ENCODE measurements around the gene STK38L.

STK38L gene

DNA sequence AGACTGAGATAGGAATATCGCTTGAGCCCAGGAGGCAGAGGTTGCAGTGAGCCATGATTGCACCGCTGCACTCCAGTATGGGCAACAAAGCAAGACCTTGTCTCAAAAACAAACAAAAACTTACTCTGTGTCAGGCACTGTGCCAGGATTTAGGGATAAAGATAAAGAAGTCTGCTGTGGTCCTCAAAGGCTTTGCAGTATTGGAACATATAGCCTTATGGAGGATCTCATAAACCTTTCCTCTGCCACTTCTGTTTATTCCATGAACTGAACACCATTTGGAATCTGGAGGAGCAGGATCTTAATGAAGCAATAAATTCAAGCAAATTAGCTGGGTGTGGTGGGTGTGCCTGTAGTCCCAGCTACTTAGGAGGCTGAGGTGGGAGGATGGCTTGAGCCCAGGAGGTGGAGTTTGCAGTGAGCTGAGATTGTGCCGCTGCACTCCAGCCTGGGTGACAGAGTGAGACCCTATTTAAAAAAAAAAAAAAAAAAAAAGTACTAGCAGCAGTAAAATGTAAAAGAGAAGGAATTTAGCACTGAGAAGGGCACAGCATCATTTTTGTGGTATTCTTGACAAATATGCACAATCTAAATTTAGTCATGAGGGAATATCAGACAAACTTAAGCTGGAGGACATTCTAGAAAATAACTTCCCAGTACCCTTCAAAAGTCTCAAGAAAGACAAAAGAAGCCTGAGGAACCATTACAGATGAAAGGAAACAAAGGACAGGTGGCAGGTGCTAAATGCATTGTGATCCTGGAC, 115.7 kb downstream of the STK38L start:
- Histone ChIP-seq H3K27ac (ENCODE audit: insufficient read depth, low read length, poor library complexity, severe bottlenecking) (no peak overlapping the region), H3K4me1 (ENCODE audit: control insufficient read depth, insufficient read depth, low read length, poor library complexity, severe bottlenecking) (no peaks in the 10 kb centered on the region), H3K4me3 (ENCODE audit: insufficient read depth, low read depth, low read length, poor library complexity, severe bottlenecking) (no peak overlapping the region), H3K27me3 (replicated peaks; ENCODE audit: control insufficient read depth, insufficient read depth, low read length, poor library complexity, severe bottlenecking) (no peaks in the 10 kb centered on the region), H3K9me3 (ENCODE audit: control insufficient read depth, low read length) (no peaks in the 10 kb centered on the region), H3K36me3 (ENCODE audit: control insufficient read depth, insufficient read depth, low read length) (no peaks in the 10 kb centered on the region)
- no peak for DNase-seq

DNA sequence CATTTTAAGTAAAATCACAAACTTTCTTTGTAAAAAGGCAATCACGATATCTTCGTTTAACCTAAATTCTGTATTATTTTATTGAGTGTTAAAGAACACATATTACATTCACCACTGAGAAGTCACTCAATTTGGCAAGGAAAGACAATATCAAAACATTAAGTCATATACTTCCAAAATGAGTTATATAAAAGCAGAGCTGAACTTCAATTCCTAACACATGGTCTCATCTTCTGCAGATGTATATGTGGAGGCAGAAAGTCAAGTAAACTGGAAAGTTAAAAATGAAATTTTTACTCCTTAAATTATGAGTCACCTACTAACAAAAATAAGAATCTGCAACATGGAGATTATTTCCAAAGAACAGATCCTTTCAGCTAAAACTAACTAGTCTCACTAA, 117.3 kb downstream of the STK38L start:
- Histone ChIP-seq H3K9me3 (ENCODE audit: control insufficient read depth, low read length) (no peaks in the 10 kb centered on the region), H3K4me1 (ENCODE audit: control insufficient read depth, insufficient read depth, low read length, poor library complexity, severe bottlenecking) (no peaks in the 10 kb centered on the region), H3K27ac (ENCODE audit: insufficient read depth, low read length, poor library complexity, severe bottlenecking) (no peak overlapping the region), H3K36me3 (ENCODE audit: control insufficient read depth, insufficient read depth, low read length) (no peaks in the 10 kb centered on the region), H3K27me3 (replicated peaks; ENCODE audit: control insufficient read depth, insufficient read depth, low read length, poor library complexity, severe bottlenecking) (no peaks in the 10 kb centered on the region), H3K4me3 (ENCODE audit: insufficient read depth, low read depth, low read length, poor library complexity, severe bottlenecking) (no peak overlapping the region)
- no peak for DNase-seq

DNA sequence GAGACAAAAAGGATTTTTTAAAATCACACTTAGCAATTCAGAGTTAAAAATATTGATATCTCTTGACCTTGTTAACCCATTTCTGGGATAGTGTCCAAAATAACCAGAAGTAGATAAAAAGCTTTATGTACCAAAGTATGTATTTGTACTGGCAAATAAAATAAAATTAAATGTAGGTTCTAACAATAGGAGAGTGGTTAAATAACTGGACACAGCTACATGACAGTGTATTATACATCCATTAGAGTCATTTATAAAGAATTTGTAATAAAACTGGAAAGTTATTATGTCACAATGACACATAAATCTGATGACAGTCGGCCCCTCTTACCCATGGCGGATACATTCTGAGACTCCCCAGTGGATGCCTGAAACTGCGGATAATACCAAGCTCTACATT, 122.5 kb downstream of the STK38L start:
- Histone ChIP-seq H3K27me3 (replicated peaks; ENCODE audit: control insufficient read depth, insufficient read depth, low read length, poor library complexity, severe bottlenecking) (no peaks in the 10 kb centered on the region), H3K27ac (ENCODE audit: insufficient read depth, low read length, poor library complexity, severe bottlenecking) (no peak overlapping the region), H3K4me3 (ENCODE audit: insufficient read depth, low read depth, low read length, poor library complexity, severe bottlenecking) (no peak overlapping the region), H3K9me3 (ENCODE audit: control insufficient read depth, low read length) (no peaks in the 10 kb centered on the region), H3K4me1 (ENCODE audit: control insufficient read depth, insufficient read depth, low read length, poor library complexity, severe bottlenecking) (no peaks in the 10 kb centered on the region), H3K36me3 (ENCODE audit: control insufficient read depth, insufficient read depth, low read length) (no peaks in the 10 kb centered on the region)
- no peak for DNase-seq

- no peak for DNase-seq
- no peak overlapping the region for H3K4me3 ChIP-seq (ENCODE audit: insufficient read depth, low read depth, low read length, poor library complexity, severe bottlenecking)
- H3K36me3 ChIP-seq (ENCODE audit: control insufficient read depth, insufficient read depth, low read length): no peaks in the 10 kb centered on the region
- H3K27ac ChIP-seq (ENCODE audit: insufficient read depth, low read length, poor library complexity, severe bottlenecking): no peak overlapping the region
- H3K9me3 ChIP-seq (ENCODE audit: control insufficient read depth, low read length): no peaks in the 10 kb centered on the region
- H3K4me1 ChIP-seq (ENCODE audit: control insufficient read depth, insufficient read depth, low read length, poor library complexity, severe bottlenecking): no peaks in the 10 kb centered on the region
- H3K27me3 ChIP-seq (replicated peaks; ENCODE audit: control insufficient read depth, insufficient read depth, low read length, poor library complexity, severe bottlenecking): no peaks in the 10 kb centered on the region
Measured at GRCh38 chr12:27367078-27367477, 123.0 kb downstream of the STK38L start.
